HUES64 (cell line): ENCODE results near the gene FGF10.

Experiments used
- H3K27ac ChIP-seq: 2 replicates; pipeline ENCODE4 v1.7.0; 2013; ENCODE audit warnings: low read depth, low read length, inconsistent platforms
- H3K27me3 ChIP-seq: 2 replicates; pipeline ENCODE4 v1.6.1; 2013; ENCODE audit warnings: mild to moderate bottlenecking, low read length; ENCODE audit not compliant: insufficient read depth
- H3K36me3 ChIP-seq: 2 replicates; pipeline ENCODE4 v1.6.1; 2013; ENCODE audit warnings: mild to moderate bottlenecking, low read length; ENCODE audit not compliant: insufficient read depth
- H3K4me1 ChIP-seq: 2 replicates; pipeline ENCODE4 v1.6.1; 2013; ENCODE audit warnings: mild to moderate bottlenecking, low read length, moderate library complexity; ENCODE audit not compliant: insufficient read depth
- H3K4me3 ChIP-seq: 2 replicates; pipeline ENCODE4 v1.5.1; 2013; ENCODE audit warnings: mild to moderate bottlenecking, low read length, moderate library complexity
- H3K9ac ChIP-seq: 2 replicates; pipeline ENCODE4 v1.6.1; 2013; ENCODE audit warnings: mild to moderate bottlenecking, low read depth, low read length
- H3K9me3 ChIP-seq: 2 replicates; pipeline ENCODE4 v1.6.1; 2013; ENCODE audit warnings: low read depth, low read length; ENCODE audit not compliant: insufficient read depth
- WGBS: fragments of 150-250, 120-280 bp; methylation state at CpG from one replicate; pipeline ENCODE4 v1.1.7; 2013; ENCODE audit warnings: missing lambda C conversion rate; 5-methylcytosine and 5-hydroxymethylcytosine counted together

FGF10 gene

DNA sequence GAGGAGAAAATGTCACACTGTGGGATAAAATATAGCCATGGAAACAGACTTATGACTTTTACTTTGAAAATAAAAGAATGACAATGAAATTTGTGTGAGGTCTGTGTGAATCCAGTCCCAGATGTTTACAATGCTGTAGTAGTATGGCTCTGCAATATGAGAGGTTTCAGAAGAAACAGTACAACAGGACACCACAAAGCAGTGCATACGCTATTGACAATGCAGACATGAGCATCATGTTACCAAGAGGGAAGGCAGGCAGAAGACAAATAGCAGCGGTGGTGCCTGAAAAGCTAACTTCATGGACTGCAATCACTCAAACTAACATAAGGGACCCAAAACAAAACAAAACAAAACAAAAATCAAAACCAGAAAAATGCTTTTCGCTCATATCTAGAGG, 1.8 kb downstream of the FGF10 start:
- Histone ChIP-seq H3K4me1 (peaks cover 25% of the 10 kb centered on the region), H3K27me3 (peaks cover 60% of the 10 kb centered on the region), H3K4me3 (peak overlapping the region; percentile 58), H3K9me3 (no peaks in the 10 kb centered on the region), H3K27ac (no peak overlapping the region), H3K36me3 (no peaks in the 10 kb centered on the region), H3K9ac (no peak overlapping the region)
- WGBS, result 13% methylated on average over 2 of the region's 3 CpGs

DNA sequence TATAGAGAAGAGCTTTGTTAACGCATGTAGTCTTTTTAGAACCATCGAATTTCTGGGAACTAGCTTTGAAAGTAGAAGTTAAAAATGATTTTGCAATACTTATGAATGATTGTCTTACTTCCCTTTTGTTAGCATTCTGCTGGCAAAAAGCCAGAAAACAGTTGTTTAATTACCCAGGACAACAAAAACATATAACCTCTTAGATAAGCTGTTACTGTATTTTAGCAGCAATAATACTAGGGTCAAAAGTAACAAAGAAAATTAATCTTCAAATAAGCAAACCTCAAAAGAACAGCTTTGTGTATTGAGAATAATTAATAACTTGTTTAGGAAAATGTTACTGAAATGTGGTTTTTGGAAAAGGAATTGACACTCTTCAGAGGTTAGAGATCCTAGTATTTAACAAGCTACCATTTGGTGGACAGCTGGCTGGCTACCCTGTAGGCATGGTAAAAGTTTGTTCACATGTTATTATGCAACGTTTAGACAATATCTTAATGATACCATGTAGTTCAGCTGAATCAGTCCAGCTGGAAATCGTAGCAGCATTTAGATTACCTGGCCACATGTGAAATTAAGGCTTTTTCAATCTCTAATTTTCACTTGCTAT, 3.8 kb downstream of the FGF10 start:
- Histone ChIP-seq H3K4me1 (peaks cover 16% of the 10 kb centered on the region), H3K9me3 (no peaks in the 10 kb centered on the region), H3K27me3 (peaks cover 45% of the 10 kb centered on the region), H3K36me3 (no peaks in the 10 kb centered on the region), H3K9ac (no peak overlapping the region), H3K4me3 (no peak overlapping the region), H3K27ac (no peak overlapping the region)
- 86% methylated on average over 4 of the region's 4 CpGs for WGBS

DNA sequence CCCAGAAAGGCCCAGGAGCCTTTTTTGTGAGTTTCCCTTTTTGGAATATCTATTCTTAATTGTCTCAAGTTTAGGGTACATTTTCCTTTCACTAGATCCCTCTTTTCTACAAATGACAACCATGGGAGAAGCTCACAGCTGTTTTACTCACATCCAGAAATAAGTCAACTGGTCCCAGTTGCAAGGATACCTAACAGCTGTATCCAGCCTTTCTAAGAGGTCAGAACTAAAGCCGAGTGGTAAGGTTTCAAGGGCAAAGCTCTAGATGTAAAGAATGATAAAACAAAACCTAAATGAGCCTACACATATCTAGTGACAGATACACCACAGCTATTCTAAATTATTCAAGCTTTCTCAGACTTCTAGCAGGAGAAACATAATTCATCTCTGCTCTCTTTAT, 4.4 kb downstream of the FGF10 start:
- Histone ChIP-seq H3K27ac (no peak overlapping the region), H3K4me1 (peaks cover 10% of the 10 kb centered on the region), H3K9me3 (no peaks in the 10 kb centered on the region), H3K9ac (no peak overlapping the region), H3K36me3 (no peaks in the 10 kb centered on the region), H3K4me3 (no peak overlapping the region), H3K27me3 (peaks cover 39% of the 10 kb centered on the region)
- WGBS, result 86% methylated on average over 1 of the region's 1 CpG

DNA sequence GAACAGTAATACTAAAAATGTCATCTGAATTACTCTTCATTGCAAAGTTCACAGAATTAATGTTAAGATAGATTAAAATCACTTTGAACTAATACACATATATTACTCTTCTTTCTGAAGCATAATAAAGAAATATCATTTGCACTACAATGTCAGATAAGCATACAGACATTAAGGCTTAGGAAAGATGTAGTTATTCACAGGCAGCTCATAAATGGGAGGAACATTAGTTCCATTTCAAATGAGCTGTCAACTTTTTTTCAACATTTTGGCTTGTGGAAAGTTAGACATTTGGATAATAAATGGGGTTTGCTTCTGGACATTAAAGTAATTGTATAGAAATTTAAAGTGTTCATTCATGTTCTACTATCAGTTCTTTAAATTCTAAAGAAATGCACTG, 6.3 kb downstream of the FGF10 start:
- H3K27ac ChIP-seq, result no peak overlapping the region
- H3K4me3 ChIP-seq, result no peak overlapping the region
- H3K27me3 ChIP-seq, result peaks cover 21% of the 10 kb centered on the region
- H3K9ac ChIP-seq, result no peak overlapping the region
- H3K4me1 ChIP-seq, result peaks cover 9% of the 10 kb centered on the region
- no peaks in the 10 kb centered on the region for H3K9me3 ChIP-seq
- H3K36me3 ChIP-seq, result no peaks in the 10 kb centered on the region

DNA sequence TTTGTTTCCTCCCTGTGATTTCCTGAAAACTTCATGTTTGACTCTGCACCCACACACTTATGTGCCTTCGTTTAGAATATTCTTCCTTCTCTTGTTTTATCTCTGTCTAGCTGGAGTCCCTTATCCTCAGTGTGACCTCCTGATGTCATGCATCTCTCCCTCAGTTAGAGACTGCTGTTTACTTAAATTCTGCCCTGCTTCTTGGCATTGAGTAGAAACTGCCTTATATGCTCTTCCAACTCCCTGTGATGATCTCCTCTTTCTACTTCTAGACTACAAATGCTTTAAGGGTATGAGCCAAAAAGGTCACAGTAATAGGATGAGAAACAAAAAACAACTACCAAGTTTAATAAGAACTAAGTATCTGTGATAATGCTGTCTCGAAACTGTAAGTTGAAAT, 12.2 kb downstream of the FGF10 start:
- H3K27me3 ChIP-seq, result no peaks in the 10 kb centered on the region
- H3K4me3 ChIP-seq, result no peak overlapping the region
- no peaks in the 10 kb centered on the region for H3K4me1 ChIP-seq
- no peaks in the 10 kb centered on the region for H3K36me3 ChIP-seq
- no peak overlapping the region for H3K27ac ChIP-seq
- WGBS, result 91% methylated on average over 1 of the region's 2 CpGs
- H3K9ac ChIP-seq, result no peak overlapping the region
- H3K9me3 ChIP-seq, result no peaks in the 10 kb centered on the region

DNA sequence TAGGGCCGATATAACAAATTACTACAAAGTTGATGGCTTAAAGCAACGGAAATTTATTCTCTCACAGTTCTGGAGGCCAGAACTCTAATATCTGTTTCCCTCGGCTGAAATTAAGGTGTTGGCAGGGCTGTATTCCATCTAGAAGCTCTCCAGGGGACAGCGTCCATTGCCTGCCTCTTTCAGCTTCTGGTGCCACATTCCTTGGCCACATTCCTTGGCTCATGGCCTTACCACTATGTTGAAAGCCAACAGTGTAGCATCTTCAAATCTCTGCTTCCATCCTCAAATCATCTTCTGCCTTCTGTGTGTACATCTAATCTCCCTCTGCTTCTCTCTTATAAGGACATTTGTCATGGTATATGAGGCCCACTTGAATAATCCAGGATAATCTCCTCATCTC, 17.2 kb downstream of the FGF10 start:
- Histone ChIP-seq H3K4me3 (no peak overlapping the region), H3K27me3 (no peaks in the 10 kb centered on the region), H3K9me3 (no peaks in the 10 kb centered on the region), H3K9ac (no peak overlapping the region), H3K27ac (no peak overlapping the region), H3K4me1 (no peaks in the 10 kb centered on the region), H3K36me3 (no peaks in the 10 kb centered on the region)
- WGBS, result 95% methylated on average over 4 of the region's 4 CpGs

DNA sequence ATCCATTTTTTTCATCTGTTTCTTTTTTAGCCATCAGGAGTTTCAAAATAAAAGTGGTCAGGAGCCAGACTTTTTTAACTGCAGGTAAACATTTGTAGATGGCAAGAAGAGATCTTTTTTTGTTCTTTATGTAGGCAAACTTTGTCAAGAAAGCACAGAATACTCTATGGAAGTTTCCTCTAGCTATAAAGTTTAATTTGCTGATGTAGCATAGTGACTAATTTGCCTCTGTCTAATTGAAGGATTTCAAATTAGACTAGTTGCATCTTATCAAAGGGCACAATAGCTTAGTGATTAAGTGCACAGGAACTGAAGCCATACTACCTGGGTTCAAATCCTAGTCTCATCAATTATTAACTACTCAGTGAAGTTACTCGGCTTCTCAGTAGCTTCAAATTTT, 22.0 kb downstream of the FGF10 start:
- H3K27ac ChIP-seq, result no peak overlapping the region
- H3K4me3 ChIP-seq, result no peak overlapping the region
- 73% methylated on average over 1 of the region's 1 CpG for WGBS

DNA sequence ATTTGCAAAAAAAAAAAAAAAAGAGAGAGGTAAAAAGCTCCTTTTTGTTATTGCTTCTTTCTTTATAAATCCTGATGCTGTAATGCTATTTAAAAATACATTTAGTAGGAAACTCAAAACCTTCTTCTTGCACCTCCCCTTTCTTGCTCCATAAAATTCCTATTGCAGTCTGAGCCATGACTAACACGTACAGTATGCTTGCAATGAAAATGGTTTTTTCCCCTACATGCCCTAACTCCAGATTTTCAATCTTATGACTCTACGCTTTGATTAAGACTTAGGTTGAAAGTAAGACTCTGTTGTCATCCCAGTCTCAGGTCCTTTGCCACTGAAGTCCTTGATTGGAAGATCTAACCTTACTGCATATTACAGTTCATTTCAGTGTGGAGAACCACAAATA, 23.9 kb downstream of the FGF10 start:
- no peaks in the 10 kb centered on the region for H3K9me3 ChIP-seq
- H3K27ac ChIP-seq, result no peak overlapping the region
- no peaks in the 10 kb centered on the region for H3K4me1 ChIP-seq
- H3K4me3 ChIP-seq, result no peak overlapping the region
- H3K27me3 ChIP-seq, result no peaks in the 10 kb centered on the region
- H3K36me3 ChIP-seq, result no peaks in the 10 kb centered on the region
- no peak overlapping the region for H3K9ac ChIP-seq
- 50% methylated on average over 2 of the region's 2 CpGs for WGBS

More for the DNA sequence above, 22.0 kb downstream of the FGF10 start:
- Histone ChIP-seq H3K9me3 (no peaks in the 10 kb centered on the region), H3K36me3 (no peaks in the 10 kb centered on the region), H3K9ac (no peak overlapping the region), H3K27me3 (no peaks in the 10 kb centered on the region), H3K4me1 (no peaks in the 10 kb centered on the region)

DNA sequence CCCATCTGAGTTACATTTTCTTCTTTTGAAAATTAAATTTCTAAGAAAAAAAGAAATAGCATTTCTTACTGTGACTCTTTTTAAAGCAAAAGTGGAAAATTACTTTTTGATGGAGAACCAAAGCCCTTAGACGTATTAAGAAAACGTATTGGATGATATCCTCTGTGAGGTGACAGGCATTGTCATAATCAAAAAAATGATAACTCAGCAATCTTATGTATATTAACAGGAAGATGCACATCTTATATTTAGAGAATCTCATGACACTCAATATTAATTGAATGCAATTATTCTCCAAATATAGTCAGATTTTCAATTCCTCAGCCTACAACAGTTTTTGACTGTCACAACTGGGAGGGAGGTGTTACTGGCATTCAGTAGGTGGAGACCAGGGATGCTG, 25.1 kb downstream of the FGF10 start:
- Histone ChIP-seq H3K27ac (no peak overlapping the region), H3K4me1 (no peaks in the 10 kb centered on the region), H3K9me3 (no peaks in the 10 kb centered on the region), H3K36me3 (no peaks in the 10 kb centered on the region), H3K9ac (no peak overlapping the region), H3K27me3 (no peaks in the 10 kb centered on the region), H3K4me3 (no peak overlapping the region)
- 96% methylated on average over 2 of the region's 2 CpGs for WGBS

DNA sequence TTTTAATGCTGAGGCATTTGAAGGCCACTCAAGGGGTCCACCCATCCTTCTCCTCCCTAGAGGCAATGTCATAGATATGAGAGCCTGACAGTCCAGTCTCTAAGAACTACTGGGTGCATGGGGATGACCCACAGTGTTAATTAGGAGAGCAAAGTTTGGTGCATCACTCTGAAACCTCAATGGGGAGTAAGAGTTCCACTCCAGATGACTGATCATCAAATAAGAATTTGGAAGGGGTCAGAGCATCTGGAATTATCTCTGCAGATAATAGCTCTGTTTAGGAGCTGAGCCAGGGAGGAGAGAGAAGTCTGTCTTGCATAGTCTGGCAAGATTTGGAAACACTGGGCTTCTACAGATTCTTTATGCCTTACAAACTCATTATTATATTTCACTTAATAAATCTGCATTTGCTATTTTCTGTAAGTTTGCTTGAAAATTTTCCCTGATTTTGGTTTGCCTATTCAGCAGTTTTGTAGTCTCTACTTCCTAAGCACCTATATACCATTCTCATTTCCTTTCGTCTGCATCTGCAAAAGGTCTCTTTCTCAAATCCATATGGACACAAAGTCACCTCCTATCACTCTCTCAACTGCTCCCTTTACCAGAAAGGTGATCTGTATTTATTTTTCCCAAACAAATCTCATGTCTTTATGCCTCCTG, 27.7 kb downstream of the FGF10 start:
- H3K27ac ChIP-seq, result no peak overlapping the region
- H3K9ac ChIP-seq, result no peak overlapping the region
- 95% methylated on average over 1 of the region's 1 CpG for WGBS
- H3K9me3 ChIP-seq, result no peaks in the 10 kb centered on the region
- H3K4me1 ChIP-seq, result no peaks in the 10 kb centered on the region
- no peaks in the 10 kb centered on the region for H3K27me3 ChIP-seq
- H3K4me3 ChIP-seq, result no peak overlapping the region
- H3K36me3 ChIP-seq, result no peaks in the 10 kb centered on the region

DNA sequence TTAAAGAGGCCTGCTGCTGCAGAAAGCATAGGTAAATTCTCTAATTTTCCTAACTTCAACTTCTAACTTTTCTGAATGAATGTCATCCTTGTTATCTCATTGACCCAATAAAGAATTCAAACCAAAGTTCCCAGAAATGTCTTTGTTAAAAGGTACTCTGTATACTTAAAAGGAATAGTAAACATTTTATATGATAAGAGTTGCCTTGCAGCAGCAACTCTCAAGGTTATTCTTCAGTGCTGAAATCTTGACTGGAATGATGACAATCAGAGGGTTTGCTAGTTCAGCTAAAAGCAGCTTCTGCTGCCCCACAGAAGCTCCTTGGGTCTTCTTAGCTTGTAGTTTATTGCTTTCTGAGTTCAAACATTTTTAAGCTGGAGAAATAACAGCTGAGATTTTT, 28.3 kb downstream of the FGF10 start:
- Histone ChIP-seq H3K36me3 (no peaks in the 10 kb centered on the region), H3K9me3 (no peaks in the 10 kb centered on the region), H3K27me3 (no peaks in the 10 kb centered on the region), H3K27ac (no peak overlapping the region), H3K4me1 (no peaks in the 10 kb centered on the region), H3K9ac (no peak overlapping the region), H3K4me3 (no peak overlapping the region)

DNA sequence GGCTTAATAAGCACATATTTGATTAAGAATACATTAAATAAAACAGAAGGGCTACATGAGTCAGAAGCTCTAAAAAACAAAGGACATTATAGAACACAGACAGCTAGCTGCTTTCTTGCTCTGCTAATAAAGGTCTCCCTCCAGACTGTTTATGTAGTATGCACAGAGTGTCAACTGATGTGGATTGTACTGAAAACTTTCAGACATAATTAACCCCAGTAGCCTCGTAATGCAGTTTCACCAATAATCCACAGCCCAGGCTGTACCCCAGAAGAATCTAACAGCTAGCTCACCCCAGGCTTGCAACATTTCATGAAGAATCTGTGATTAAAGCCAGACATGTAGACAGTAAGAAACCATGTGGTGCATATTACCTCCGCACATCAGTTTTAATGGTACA, 30.8 kb downstream of the FGF10 start:
- Histone ChIP-seq H3K4me3 (no peak overlapping the region), H3K9ac (no peak overlapping the region), H3K4me1 (no peaks in the 10 kb centered on the region), H3K27me3 (no peaks in the 10 kb centered on the region), H3K9me3 (no peaks in the 10 kb centered on the region), H3K27ac (no peak overlapping the region), H3K36me3 (no peaks in the 10 kb centered on the region)
- WGBS, result 95% methylated on average over 2 of the region's 2 CpGs
